HS-5 (cell line): Measurements from ENCODE around the gene ALKBH5.

ENCODE experiments used
- DNase-seq: peaks from one replicate; pipeline ENCODE4 v3.0.0-alpha.2; 2012; ENCODE audit warnings: low read depth

The ALKBH5 gene

GRCh38 chr17:18246109-18246725, 62.6 kb downstream of the ALKBH5 start:
- no peak for DNase-seq

- DNase-seq, result no peak
Measured at GRCh38 chr17:18246880-18247612, 63.4 kb downstream of the ALKBH5 start.

DNA sequence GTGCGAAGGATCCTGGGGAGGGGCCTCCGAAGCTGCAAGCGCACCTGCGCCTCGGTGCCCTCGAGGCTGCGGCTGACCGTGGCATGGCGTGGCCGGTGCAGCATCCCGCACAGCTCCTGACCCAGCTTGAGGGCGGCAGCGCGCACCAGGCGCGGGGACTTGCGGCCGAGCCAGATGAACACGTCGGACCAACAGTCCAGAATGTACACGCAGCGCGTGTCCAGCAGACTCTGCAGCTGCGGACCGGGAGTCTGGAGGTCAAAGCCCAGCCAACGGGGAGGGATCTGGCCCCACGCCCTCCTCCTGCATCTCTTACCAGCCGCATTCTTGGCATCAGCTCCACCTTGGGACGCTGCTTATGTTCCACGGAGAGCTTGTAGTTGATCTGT, 64.0 kb downstream of the ALKBH5 start:
- DNase-seq, result no peak

- no peak for DNase-seq
Measured at GRCh38 chr17:18248300-18248731, 64.7 kb downstream of the ALKBH5 start.

GRCh38 chr17:18248811-18249210, 65.2 kb downstream of the ALKBH5 start:
- DNase-seq, result no peak

DNA sequence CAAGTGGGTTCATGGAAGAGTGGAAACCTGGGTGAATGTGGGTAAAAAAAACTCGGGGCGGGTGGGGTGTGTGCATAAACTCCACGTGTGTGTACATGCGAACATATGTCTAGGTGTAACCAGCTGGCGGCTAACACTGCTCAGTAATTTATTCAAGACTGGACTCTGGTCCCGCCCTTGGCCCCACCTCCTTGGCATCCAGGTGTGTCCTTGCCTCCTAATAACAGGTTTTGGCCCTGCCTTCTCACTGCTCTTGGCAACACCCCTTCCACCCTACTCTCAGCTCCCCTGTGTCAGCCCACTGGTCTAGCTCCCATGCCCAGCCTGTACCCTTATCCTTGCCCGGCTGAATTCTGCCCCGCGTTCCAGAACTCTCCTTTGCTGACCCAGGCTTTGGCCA, 66.6 kb downstream of the ALKBH5 start:
- DNase-seq, result no peak

DNA sequence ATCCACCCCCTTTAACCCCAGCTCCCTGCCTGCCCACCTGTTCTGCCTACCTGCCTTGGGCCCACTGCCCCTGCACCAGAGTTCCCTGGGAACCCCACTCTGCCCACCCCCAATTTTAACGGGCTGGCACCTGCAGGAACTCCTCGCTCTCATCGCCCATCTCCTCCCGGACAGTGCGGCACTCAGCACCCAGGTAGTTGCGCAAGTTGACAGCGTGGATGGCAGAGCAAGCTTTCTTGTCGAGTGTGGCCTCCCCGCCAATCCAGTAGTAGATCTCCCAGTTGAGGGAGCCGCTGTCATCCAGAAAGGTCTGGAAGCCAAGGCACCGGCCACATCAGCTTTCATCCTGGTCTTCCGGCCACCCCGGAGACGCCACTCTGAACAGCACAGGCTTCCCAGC, 67.1 kb downstream of the ALKBH5 start:
- DNase-seq, result no peak

DNA sequence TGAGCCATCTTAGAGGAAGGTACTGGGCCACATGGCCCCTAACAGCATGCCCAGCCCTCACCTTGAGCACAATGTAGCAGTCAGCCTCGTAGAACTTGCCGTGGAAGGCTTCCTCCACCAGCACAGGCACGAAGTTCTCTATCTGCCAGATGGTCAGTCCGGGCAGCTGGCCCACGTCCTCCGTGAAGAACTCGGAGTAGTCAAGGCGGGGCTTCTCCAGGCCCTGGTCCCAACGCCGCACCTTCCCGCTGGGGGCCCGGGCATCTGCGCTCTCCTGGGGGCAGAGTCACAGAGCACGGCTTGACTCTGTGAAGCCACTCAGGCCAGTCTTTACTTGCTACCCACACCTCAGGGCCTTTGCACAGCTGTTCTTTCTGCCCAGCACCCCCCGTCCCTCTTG, 67.6 kb downstream of the ALKBH5 start:
- DNase-seq, result no peak

- DNase-seq, result no peak
Measured at GRCh38 chr17:18252160-18252559, 68.5 kb downstream of the ALKBH5 start.

GRCh38 chr17:18253187-18253884, 69.7 kb downstream of the ALKBH5 start:
- no peak for DNase-seq

GRCh38 chr17:18253947-18254821, 70.6 kb downstream of the ALKBH5 start:
- no peak for DNase-seq

DNA sequence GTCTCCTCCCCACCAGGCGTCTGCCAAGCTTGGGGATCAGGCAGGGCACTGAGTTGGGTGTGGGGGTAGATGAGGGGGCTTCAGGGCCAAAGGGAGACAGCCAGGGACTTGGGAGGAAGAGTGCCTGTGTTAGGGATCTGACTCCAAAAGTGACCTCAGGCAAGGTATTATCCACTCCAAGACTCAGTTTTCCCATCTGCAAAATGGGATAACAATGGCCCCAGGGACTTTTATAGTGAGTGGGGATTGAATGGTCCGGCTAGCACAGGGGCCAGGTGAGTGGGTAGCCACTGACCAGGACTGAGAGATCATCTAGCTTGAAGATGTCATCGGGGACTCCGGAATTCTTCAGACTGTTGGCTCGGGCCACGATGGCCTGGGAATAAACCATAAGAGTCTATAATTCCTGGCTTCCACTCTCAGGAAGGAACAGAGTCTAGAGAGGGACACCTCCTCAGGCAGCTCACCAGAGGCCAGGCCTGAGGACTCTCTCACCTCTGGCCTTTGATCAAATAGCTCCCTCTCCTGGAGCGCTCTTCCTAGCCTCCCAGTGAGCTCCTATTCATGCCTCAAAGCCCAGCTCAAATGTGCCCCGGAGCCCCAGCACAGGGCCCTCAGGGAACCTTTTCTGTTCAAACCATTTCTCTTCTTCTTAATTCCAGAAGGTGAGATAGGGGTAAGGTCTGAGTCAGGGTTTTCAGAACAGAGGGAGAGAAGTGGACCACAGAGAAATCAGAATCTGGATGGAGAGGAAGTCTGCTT, 71.4 kb downstream of the ALKBH5 start:
- no peak for DNase-seq

DNA sequence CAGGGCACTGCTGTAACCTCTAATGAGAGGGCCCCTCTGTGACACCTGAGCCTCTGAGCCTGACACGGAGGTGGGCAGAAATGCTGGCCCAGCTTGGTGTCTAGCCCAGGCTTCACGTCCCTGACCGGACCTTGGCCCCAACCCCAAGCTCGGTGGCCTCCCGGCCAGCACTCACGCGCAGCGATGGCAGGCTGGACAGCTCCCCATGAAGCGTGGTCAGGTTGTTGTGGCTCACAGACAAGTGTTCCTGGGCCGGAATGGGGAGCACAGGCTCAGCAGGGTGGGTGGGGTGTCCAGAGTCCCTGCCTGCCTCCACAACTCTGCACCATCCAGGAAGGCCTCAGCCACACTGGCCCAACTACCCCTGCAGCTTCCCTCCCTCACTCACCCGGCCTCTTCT, 72.7 kb downstream of the ALKBH5 start:
- DNase-seq, result no peak

DNA sequence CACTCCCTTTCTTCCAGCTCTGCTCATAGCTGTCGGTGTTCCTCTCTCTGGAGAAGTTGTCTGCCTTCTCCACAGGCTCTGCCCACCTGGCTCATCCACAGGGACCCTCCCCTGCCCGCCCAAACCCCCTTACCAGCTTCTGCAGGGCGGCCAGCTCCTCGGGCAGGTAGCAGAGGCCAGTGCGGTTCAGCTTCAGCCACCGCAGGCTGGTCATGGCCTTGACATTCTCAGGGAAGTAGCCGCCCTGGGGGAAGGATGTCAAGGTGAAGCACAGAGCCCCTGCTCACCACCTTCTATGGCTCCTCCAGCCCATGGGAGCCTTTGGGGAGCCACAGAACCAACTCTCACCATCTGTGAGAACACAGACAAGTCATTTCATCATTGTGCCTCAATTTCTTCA, 73.1 kb downstream of the ALKBH5 start:
- DNase-seq, result no peak

- no peak for DNase-seq
Measured at GRCh38 chr17:18257268-18257981, 73.8 kb downstream of the ALKBH5 start.

DNA sequence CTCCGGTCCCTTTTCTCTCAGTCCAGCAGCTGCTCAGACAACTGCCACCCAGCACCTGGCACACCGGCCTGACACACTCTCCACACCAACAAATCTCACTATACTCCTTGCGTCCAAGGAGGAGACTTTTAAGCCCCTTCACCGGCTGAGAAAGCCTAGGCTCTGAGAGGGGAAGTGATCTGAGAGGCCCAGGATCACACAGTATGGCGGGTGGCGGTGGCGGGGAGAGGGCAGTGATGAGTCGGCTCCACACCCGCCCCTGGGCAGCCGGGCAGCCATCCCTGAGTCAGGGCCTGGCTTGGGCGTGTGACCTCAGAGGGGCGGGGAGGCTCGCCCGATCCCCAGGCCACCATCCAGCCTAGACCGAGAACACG, 74.3 kb downstream of the ALKBH5 start:
- peak; percentile 63 for DNase-seq

DNA sequence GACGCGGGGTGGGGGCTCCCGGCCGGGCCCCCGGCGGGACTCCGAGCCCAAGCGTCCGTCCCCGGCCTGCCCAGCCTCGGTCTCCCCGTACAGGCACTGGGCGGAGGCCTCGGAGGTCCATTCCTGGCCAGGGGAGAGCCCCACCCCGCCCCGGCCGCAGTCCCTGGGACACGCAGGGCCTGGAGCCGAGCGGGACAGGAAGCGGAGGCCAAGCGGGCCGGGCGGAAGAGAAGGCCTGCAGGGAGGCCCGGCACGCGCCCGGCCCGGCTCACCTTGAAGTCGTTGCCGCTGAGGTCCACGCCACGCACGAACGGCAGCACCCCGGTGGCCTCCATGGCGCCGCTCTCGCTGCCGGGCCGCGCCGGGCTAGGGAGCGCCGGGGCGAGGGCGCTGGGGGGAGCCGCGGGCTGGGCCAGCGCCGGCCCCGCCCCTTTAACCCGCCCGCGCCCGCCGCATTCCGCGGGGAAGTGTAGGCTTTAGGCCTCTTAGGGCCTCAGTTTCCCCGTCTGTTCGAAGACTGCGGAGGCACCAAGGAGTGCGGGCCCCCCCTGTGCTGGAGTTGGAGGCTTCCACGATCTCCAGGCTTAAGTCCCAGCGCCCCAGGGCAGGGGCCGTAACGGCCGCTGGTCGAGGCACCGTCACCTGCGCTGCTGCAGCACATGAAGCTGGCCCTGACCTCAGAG, 74.9 kb downstream of the ALKBH5 start, which contains the start of gene FLII:
Gene FLII (minus strand): TSS at position 383 of the 683 bp plus-strand sequence. CDS start 48 bp downstream, at position 335.
- no peak for DNase-seq
